Measurements from ENCODE around the gene TTC9.

TTC9 gene

DNA sequence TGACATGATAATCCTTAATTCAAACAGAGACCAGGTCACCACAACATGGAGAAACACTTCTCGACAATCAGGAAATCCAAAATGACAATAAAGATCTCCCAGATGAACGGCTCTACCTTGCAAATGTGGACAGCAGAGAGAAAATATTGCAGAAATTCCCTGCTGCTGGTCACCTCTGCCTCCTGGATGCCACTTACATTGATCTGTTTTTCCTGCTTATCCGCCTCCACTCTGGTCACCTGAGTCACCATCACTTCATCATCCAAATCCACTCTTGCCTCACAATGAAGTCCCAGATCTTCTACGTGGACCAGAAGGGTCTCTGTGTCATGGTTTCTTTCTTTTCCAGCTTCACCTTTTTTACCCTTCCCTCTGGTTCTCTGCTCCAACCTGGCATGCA lies 21.1 kb downstream of the TTC9 start:
- TF ChIP-seq, protein P1, sequence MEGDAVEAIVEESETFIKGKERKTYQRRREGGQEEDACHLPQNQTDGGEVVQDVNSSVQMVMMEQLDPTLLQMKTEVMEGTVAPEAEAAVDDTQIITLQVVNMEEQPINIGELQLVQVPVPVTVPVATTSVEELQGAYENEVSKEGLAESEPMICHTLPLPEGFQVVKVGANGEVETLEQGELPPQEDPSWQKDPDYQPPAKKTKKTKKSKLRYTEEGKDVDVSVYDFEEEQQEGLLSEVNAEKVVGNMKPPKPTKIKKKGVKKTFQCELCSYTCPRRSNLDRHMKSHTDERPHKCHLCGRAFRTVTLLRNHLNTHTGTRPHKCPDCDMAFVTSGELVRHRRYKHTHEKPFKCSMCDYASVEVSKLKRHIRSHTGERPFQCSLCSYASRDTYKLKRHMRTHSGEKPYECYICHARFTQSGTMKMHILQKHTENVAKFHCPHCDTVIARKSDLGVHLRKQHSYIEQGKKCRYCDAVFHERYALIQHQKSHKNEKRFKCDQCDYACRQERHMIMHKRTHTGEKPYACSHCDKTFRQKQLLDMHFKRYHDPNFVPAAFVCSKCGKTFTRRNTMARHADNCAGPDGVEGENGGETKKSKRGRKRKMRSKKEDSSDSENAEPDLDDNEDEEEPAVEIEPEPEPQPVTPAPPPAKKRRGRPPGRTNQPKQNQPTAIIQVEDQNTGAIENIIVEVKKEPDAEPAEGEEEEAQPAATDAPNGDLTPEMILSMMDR (IDR thresholded peaks at IDR 0.05; ENCODE audit: borderline replicate concordance, insufficient read depth, low read depth, low read length) = no peak

DNA sequence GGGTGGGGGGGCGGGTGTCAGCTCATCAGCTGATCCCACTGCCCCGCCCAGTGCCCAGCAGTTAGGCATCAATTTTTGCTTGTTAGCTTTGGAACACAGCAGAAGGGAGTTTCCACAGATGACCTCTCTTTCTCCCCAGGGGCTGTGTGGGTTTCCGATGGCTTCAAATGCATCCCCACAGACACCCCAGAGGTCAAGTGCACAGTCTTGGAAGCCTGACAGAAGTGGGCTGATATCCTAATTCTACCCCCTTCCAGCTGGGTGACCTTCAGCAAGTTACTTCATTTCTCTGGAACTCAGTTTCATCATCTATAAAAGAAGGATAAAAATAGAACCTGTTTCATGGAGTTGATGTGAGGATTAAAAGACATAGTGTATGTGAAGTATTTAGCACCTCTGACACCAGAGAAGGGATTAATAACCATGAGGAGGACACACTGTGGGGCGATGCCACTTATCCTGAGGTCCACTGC lies 22.0 kb downstream of the TTC9 start:
- H3K4me3 ChIP-seq (ENCODE audit: low read depth, low read length) = no peak overlapping the region
- TF ChIP-seq, protein P1 (IDR thresholded peaks at IDR 0.05; ENCODE audit: borderline replicate concordance, insufficient read depth, low read depth, low read length) = no peak

More for the DNA sequence above, 21.1 kb downstream of the TTC9 start:
- H3K4me3 ChIP-seq (ENCODE audit: low read depth, low read length) = no peak overlapping the region

DNA sequence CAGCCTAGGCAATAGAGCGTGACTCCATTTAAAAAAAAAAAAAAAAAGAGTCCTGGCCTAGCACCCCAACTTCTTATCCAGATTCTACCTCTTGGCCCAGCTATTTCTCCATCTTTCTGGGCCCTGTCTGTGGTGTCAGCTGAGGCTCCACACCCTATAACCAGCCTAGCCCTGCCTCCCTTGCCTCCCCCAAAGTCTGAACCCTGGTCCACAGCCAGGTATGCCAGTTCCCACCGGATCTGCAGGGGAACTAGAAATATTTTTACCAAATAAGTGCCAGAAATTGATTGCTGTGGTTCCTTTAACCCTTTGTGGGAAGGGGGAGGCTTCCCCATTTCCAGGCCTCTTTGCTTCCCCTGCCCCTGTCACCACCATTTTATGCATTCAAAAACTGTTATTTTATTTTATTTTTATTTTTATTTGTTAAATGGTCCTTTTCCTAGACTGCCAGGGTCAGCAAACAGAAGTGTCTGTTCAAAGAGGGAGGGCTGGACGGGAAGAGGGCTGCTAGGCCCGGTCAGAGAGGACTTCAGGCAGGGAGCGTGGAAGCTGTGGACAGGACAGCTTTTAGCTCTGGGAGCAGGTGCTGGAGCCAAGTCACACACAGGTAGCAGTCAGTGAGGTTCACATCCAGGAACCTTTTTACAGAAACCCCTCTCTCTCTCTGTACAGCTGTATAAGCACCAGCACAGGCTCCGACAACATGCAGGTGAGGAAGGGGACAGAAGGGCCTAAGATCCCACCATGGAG lies 23.2 kb downstream of the TTC9 start:
- TF ChIP-seq, protein P1 (IDR thresholded peaks at IDR 0.05; ENCODE audit: borderline replicate concordance, insufficient read depth, low read depth, low read length) = no peak
- H3K4me3 ChIP-seq (ENCODE audit: low read depth, low read length) = peak overlapping the region; percentile 29

DNA sequence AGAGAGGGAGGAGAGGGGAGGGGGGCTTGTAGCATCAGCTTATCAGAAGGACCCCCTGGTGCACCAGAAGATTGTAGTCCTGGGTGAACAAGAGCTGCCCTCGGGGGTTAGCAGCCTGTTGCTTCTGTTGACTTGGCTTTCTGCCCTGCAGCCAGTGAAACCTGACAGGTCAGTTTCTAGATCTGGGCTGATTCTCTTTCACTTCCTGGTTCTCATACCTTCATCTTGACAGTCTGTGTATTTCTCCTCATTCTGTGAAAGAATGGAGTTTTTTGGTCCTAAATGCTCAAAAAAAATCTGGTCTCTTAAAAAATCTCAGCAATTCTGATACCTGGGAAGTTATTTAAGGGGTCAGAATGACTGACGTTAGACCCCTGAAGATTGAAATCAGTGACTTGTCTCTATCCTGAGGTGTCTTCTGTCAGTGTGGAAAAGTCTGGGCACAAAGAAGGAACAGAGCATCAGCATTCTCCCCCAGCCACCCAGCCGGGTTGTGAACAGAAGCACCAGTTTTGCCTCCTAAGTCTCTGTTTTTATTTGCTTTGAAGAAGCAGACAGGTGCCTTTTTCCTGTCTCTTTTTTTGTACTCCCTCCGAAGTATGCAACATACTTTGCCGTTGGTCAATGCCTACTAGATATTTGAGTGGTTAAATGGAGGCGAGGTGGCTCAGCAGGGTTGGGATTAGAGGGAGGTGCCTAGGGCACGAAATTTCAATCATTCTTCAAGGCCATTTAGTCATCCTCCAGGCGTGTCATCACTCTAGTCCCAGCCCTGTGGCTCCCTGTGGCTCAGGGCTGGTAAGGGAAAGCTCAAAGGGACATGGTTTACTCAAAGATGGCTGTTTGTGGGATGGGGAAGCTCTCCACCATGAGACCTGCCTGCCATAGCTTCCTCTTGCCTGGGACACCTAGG lies 24.0 kb downstream of the TTC9 start:
- H3K4me3 ChIP-seq (ENCODE audit: low read depth, low read length) = peak overlapping the region; percentile 29
- TF ChIP-seq, protein P1 (IDR thresholded peaks at IDR 0.05; ENCODE audit: borderline replicate concordance, insufficient read depth, low read depth, low read length) = no peak

DNA sequence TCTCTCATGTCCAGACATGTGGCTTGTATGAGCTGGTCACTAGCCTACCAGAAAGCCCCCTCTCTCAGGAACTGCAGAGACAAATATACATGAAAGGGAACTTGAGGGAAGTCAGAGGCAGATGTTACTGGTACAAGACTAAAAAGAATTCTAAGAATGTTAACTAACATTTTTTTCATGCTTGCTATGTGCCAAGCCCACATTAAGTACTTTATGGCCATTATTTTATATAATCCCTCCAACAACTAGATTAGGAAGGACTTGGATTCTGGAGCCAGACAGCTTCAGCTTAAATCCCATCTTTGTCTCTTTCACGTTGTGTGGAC lies 24.6 kb downstream of the TTC9 start:
- TF ChIP-seq, protein P1 (IDR thresholded peaks at IDR 0.05; ENCODE audit: borderline replicate concordance, insufficient read depth, low read depth, low read length) = no peak
- no peak overlapping the region for H3K4me3 ChIP-seq (ENCODE audit: low read depth, low read length)

DNA sequence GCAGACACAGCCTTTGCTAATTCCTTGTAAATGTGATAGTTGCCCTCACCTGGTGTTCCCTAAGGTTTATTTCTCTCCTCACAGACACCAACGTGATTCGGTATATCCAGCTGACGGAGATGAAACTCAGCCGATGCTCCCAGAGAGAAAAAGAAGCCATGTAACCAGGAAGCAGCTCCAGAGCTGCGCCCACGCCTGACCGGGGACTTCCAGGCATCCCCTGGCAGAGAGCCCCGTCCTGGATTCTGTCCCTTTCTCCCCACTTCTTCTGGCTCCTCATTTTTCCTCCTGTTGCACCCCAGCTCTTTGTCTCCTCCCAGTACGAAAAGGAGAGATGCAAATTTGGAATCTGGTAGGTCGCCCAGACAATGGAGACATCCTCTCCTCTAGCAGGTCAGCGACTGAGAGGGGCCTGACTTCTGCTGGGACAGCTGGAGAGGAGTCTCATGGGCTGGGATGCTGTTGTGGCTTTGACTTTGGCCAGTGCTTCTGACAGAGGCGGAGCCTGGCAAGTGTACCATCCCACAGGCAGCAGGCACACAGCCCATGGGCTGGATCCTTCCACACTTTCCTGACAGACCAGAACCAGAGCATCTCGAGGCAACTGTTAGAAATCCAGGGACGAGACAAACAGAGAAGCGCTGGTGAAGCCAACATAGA lies 29.4 kb downstream of the TTC9 start:
- TF ChIP-seq, protein P1 (IDR thresholded peaks at IDR 0.05; ENCODE audit: borderline replicate concordance, insufficient read depth, low read depth, low read length) = no peak
- H3K4me3 ChIP-seq (ENCODE audit: low read depth, low read length) = no peak overlapping the region

Measured in GM12875 (cell line).